B cell (primary cell): ENCODE results near the gene ADGRL2. TPM values are rescaled to one million over a fixed set of nuclear protein-coding genes. Genes with fewer than 3 reads are reported as not detected.

Source experiments
- ATAC-seq: fragments of 200-7000 bp; cut with Tn5 transposase; one replicate; pipeline ENCODE4 v1.10.0; 2021; ENCODE audit warnings: low read depth, mild to moderate bottlenecking, moderate number of reproducible peaks, moderate library complexity
- CTCF ChIA-PET: fragments of 350-600 bp; sonication (Branson Sonifier 250); formaldehyde crosslinking; loops from one replicate; lab custom pipeline; 2021; ENCODE audit warnings: antibody characterized with exemption, inconsistent platforms; lab: Charles Lee
- POLR2A ChIA-PET: fragments of 350-600 bp; sonication (Branson Sonifier 250); formaldehyde crosslinking; loops from one replicate; lab custom pipeline; 2021; ENCODE audit warnings: antibody characterized with exemption; lab: Charles Lee
- DNase-seq: peaks from one replicate; pipeline ENCODE4 v3.0.0; 2013
- H2AFZ ChIP-seq: 2 replicates; pipeline ENCODE4 v1.6.1; 2012; ENCODE audit warnings: mild to moderate bottlenecking, low read depth, low read length; ENCODE audit not compliant: insufficient read depth, poor library complexity, severe bottlenecking
- H3K27ac ChIP-seq, 2 donors: 1 replicate in 1 of 2; 2 replicates in 1 of 2; pipeline ENCODE4 v1.5.1; 2012 to 2013; ENCODE audit warnings: low read length in 2 of 2, mild to moderate bottlenecking in 2 of 2, moderate library complexity in 1 of 2
- H3K27me3 ChIP-seq, 4 experiments: fragments of 200-600 bp in 1 of 4; sonication (generic) in 1 of 4; replicated peaks in 1 of 4; 1 replicate in 2 of 4; 2 replicates in 2 of 4; pipeline versions ENCODE4 v1.6.1 to v1.7.0; 2013 to 2016; ENCODE audit warnings: low read length in 3 of 4, mild to moderate bottlenecking in 2 of 4, mixed read lengths in 1 of 4, moderate library complexity in 1 of 4; ENCODE audit not compliant: insufficient read depth in 4 of 4, control insufficient read depth in 3 of 4; ENCODE audit errors: control extremely low read depth in 1 of 4
- H3K36me3 ChIP-seq, 2 experiments: replicated peaks in 1 of 2; 1 replicate in 1 of 2; 2 replicates in 1 of 2; pipeline versions ENCODE4 v1.6.1 to v1.7.1; 2013; ENCODE audit warnings: low read length in 1 of 2; ENCODE audit not compliant: insufficient read depth in 2 of 2, control insufficient read depth in 1 of 2; ENCODE audit errors: control extremely low read depth in 1 of 2, extremely low read depth in 1 of 2
- H3K4me1 ChIP-seq, 2 donors: fragments of 200-600 bp in 1 of 2; sonication (generic) in 1 of 2; 1 replicate in 1 of 2; 2 replicates in 1 of 2; pipeline versions ENCODE4 v1.5.1 to v1.6.1; 2013 to 2017; ENCODE audit warnings: low read length in 2 of 2; ENCODE audit not compliant: control insufficient read depth in 2 of 2, insufficient read depth in 2 of 2
- H3K4me2 ChIP-seq: replicated peaks from 2 replicates; pipeline ENCODE3; 2012; ENCODE audit warnings: mild to moderate bottlenecking, low read depth, low read length; ENCODE audit not compliant: poor library complexity, severe bottlenecking
- H3K4me3 ChIP-seq, 5 experiments: fragments of 200-600 bp in 1 of 5; sonication (generic) in 1 of 5; 1 replicate in 3 of 5; 2 replicates in 2 of 5; pipeline versions ENCODE4 v1.5.1 to v1.7.0; 2011 to 2016; ENCODE audit warnings: low read length in 4 of 5, mild to moderate bottlenecking in 4 of 5, low read depth in 2 of 5, control low read depth in 1 of 5, moderate library complexity in 1 of 5; ENCODE audit not compliant: insufficient read depth in 1 of 5; ENCODE audit errors: control extremely low read depth in 1 of 5, extremely low read depth in 1 of 5
- H3K79me2 ChIP-seq: fragments of 200-600 bp; sonication (generic); one replicate; pipeline ENCODE4 v1.6.0; 2016; ENCODE audit warnings: low read length; ENCODE audit not compliant: control insufficient read depth, insufficient read depth
- H3K9ac ChIP-seq: fragments of 200-600 bp; sonication (generic); 2 replicates; pipeline ENCODE4 v1.6.1; 2017; ENCODE audit warnings: mild to moderate bottlenecking, low read length, moderate library complexity
- H3K9me3 ChIP-seq, 3 donors: one replicate each; pipeline versions ENCODE4 v1.6.1 to v1.7.1; 2013; ENCODE audit warnings: low read length in 2 of 3; ENCODE audit not compliant: control insufficient read depth in 2 of 3, insufficient read depth in 1 of 3; ENCODE audit errors: control extremely low read depth in 1 of 3
- H4K20me1 ChIP-seq: 2 replicates; pipeline ENCODE4 v1.6.0; 2012; ENCODE audit warnings: mild to moderate bottlenecking, low read length; ENCODE audit not compliant: insufficient read depth, control insufficient read depth, poor library complexity, severe bottlenecking
- H3K27ac Mint-ChIP-seq: one replicate; pipeline ENCODE4 v1.8.0; 2021; ENCODE audit warnings: mixed read lengths
- H3K27me3 Mint-ChIP-seq: one replicate; pipeline ENCODE4 v1.8.0; 2021; ENCODE audit warnings: mixed read lengths
- H3K4me1 Mint-ChIP-seq: one replicate; pipeline ENCODE4 v1.8.0; 2021; ENCODE audit warnings: mixed read lengths
- H3K4me3 Mint-ChIP-seq: one replicate; pipeline ENCODE4 v1.8.0; 2021; ENCODE audit warnings: mixed read lengths
- H3K9me3 Mint-ChIP-seq: one replicate; pipeline ENCODE4 v1.8.0; 2022; ENCODE audit warnings: mixed read lengths; ENCODE audit not compliant: insufficient read depth
- EZH2 ChIP-seq: IDR thresholded peaks from 2 replicates; pipeline ENCODE4 v1.6.1; 2012; ENCODE audit warnings: borderline replicate concordance, low read depth, mild to moderate bottlenecking, moderate library complexity, low read length; ENCODE audit not compliant: insufficient read depth, poor library complexity, severe bottlenecking
- WGBS: methylation state at CpG from one replicate; pipeline ENCODE4 v1.1.5; 2013; ENCODE audit warnings: missing lambda C conversion rate; ENCODE audit not compliant: insufficient coverage; 5-methylcytosine and 5-hydroxymethylcytosine counted together
- intact Hi-C: fragments of 100-400 bp; cut with micrococcal nuclease; formaldehyde crosslinking; loops from one replicate; pipeline ENCODE4 v1.10.0; 2022
- polyA plus RNA-seq: library from polyadenylated mRNA; depleted of rRNA; stranded (reverse); fragments of >200 nt; gene quantifications from 2 replicates; pipeline ENCODE4 v1.2.3, GENCODE V29; 2012
- total RNA-seq, 2 donors: library from RNA; stranded (reverse); fragments of 120-200 nt in 1 of 2; gene quantifications; 1 replicate in 1 of 2; 2 replicates in 1 of 2; pipeline versions ENCODE4 v1.2.3 to v1.2.4, GENCODE V29; 2013 to 2022
- TF ChIP-seq, protein P1 (sequence below): fragments of 200-600 bp; IDR thresholded peaks from one replicate; pipeline ENCODE4 v1.8.0; 2022; ENCODE audit warnings: antibody characterized with exemption, mild to moderate bottlenecking

Gene ADGRL2
- total and polyA plus RNA-seq, 2 donors (not counting 1 experiment from before 2014, with no cell fraction given): not detected

GRCh38 chr1:81874940-81875339, 74.2 kb downstream of the ADGRL2 start:
- TF ChIP-seq EZH2: no peak
- TF ChIP-seq, protein P1, sequence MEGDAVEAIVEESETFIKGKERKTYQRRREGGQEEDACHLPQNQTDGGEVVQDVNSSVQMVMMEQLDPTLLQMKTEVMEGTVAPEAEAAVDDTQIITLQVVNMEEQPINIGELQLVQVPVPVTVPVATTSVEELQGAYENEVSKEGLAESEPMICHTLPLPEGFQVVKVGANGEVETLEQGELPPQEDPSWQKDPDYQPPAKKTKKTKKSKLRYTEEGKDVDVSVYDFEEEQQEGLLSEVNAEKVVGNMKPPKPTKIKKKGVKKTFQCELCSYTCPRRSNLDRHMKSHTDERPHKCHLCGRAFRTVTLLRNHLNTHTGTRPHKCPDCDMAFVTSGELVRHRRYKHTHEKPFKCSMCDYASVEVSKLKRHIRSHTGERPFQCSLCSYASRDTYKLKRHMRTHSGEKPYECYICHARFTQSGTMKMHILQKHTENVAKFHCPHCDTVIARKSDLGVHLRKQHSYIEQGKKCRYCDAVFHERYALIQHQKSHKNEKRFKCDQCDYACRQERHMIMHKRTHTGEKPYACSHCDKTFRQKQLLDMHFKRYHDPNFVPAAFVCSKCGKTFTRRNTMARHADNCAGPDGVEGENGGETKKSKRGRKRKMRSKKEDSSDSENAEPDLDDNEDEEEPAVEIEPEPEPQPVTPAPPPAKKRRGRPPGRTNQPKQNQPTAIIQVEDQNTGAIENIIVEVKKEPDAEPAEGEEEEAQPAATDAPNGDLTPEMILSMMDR: no peak
- POLR2A ChIA-PET: no interaction called here
- no peaks in the 10 kb centered on the region for H3K4me1 Mint-ChIP-seq
- Histone ChIP-seq H3K36me3 (no peaks in the 10 kb centered on the region), H2AFZ (no peak overlapping the region), H3K4me2 (no peak overlapping the region), H3K79me2 (no peaks in the 10 kb centered on the region), H3K4me3 (no peak overlapping the region), H3K27me3 (no peaks in the 10 kb centered on the region), H4K20me1 (no peaks in the 10 kb centered on the region), H3K4me1 (no peaks in the 10 kb centered on the region), H3K9me3 (no peaks in the 10 kb centered on the region), H3K9ac (no peak overlapping the region), H3K27ac (no peak overlapping the region)
- H3K4me3 Mint-ChIP-seq: no peak overlapping the region
- CTCF ChIA-PET: no interaction called here
- no peak for ATAC-seq
- no peaks in the 10 kb centered on the region for H3K9me3 Mint-ChIP-seq
- WGBS: 60% methylated on average over 1 of the region's 3 CpGs
- H3K27ac Mint-ChIP-seq: no peak overlapping the region
- intact Hi-C loops: no loop called here
- DNase-seq: no peak
- H3K27me3 Mint-ChIP-seq: no peaks in the 10 kb centered on the region

DNA sequence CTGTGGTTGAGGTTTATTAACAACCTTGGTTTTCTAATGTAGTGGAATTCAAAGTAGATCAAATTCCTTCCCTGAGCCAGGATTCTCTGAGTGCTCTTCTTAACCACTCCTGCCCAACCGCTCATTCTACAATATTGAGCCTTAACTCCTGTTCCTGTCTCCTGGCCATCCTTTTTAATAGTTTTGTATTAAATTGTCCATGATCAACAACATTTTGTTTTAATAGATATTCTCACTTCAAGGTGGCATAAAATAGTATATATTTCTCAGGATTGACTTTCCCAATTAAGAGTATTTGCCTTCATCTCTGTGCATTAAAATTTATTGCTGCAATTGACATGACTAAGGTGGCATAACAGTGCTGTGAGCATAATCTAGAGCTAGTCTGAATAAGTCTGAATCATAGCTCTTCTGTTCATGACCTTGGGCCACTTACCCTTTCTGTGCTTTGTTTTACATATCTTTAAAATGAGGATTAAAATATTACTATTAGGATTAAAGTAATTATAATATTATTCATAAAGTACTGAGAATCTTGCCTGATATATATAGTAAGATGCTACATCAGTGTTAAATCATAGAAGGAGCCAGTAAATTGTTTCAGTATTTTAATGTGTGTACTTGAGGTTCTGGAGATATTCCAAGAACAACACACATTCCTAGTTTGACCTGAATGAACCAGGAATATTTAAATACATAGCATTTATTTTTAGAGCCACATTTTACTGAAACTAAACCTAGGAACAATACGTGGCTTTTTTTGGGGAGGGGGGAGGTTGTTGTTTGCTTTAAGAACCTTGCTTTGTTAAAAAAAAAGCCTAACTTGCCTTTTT, 76.4 kb downstream of the ADGRL2 start:
- Histone ChIP-seq H3K79me2 (no peaks in the 10 kb centered on the region), H2AFZ (no peak overlapping the region), H3K27me3 (no peaks in the 10 kb centered on the region), H3K4me3 (no peak overlapping the region), H3K4me2 (no peak overlapping the region), H3K36me3 (no peaks in the 10 kb centered on the region), H4K20me1 (no peaks in the 10 kb centered on the region), H3K4me1 (no peaks in the 10 kb centered on the region), H3K9me3 (no peaks in the 10 kb centered on the region), H3K9ac (no peak overlapping the region), H3K27ac (no peak overlapping the region)
- Mint-ChIP-seq H3K27ac (no peak overlapping the region), H3K9me3 (no peaks in the 10 kb centered on the region), H3K27me3 (no peaks in the 10 kb centered on the region), H3K4me3 (no peak overlapping the region), H3K4me1 (no peaks in the 10 kb centered on the region)
- CTCF ChIA-PET: no interaction called here
- DNase-seq: no peak
- TF ChIP-seq, protein P1: no peak
- no peak for TF ChIP-seq EZH2
- no peak for ATAC-seq
- POLR2A ChIA-PET: no interaction called here
- WGBS: no CpG with 5 or more reads among the region's 2 CpGs
- intact Hi-C loops: no loop called here
